ENCODE measurements around the gene LRRC28. TPM values are rescaled to one million over a fixed set of nuclear protein-coding genes. Genes with fewer than 3 reads are reported as not detected.

Gene LRRC28
- total RNA-seq, 1 donor = 26.1 TPM

GRCh38 chr15:99335508-99335907 is 84.2 kb downstream of the LRRC28 start:
- no peak for DNase-seq (ENCODE audit: low read depth in 2 of 3, low spot score in 2 of 3)

GRCh38 chr15:99336794-99337193 is 85.5 kb downstream of the LRRC28 start:
- DNase-seq (ENCODE audit: low read depth in 2 of 3, low spot score in 2 of 3) = no peak

GRCh38 chr15:99340347-99340746 is 89.1 kb downstream of the LRRC28 start:
- no peak for DNase-seq (ENCODE audit: low read depth in 2 of 3, low spot score in 2 of 3)

GRCh38 chr15:99341786-99342185 is 90.5 kb downstream of the LRRC28 start:
- DNase-seq (ENCODE audit: low read depth in 2 of 3, low spot score in 2 of 3) = no peak

- no peak for DNase-seq (ENCODE audit: low read depth in 2 of 3, low spot score in 2 of 3)
Observed at GRCh38 chr15:99343208-99343607, 91.9 kb downstream of the LRRC28 start.

GRCh38 chr15:99343881-99344551 is 92.7 kb downstream of the LRRC28 start:
- peak in 2 of 3 donors; percentile 5 to 13 for DNase-seq (ENCODE audit: low read depth in 2 of 3, low spot score in 2 of 3)

- DNase-seq (ENCODE audit: low read depth in 2 of 3, low spot score in 2 of 3) = no peak
Observed at GRCh38 chr15:99344639-99345038, 93.4 kb downstream of the LRRC28 start.

- DNase-seq (ENCODE audit: low read depth in 2 of 3, low spot score in 2 of 3) = no peak
Observed at GRCh38 chr15:99345242-99345641, 94.0 kb downstream of the LRRC28 start.

GRCh38 chr15:99345832-99346462 is 94.7 kb downstream of the LRRC28 start:
- DNase-seq (ENCODE audit: low read depth in 2 of 3, low spot score in 2 of 3) = no peak

- no peak for DNase-seq (ENCODE audit: low read depth in 2 of 3, low spot score in 2 of 3)
Observed at GRCh38 chr15:99347574-99347973, 96.3 kb downstream of the LRRC28 start.

GRCh38 chr15:99348412-99348811 is 97.1 kb downstream of the LRRC28 start:
- no peak for DNase-seq (ENCODE audit: low read depth in 2 of 3, low spot score in 2 of 3)

GRCh38 chr15:99350408-99350807 is 99.1 kb downstream of the LRRC28 start:
- no peak for DNase-seq (ENCODE audit: low read depth in 2 of 3, low spot score in 2 of 3)

GRCh38 chr15:99359769-99360168 is 108.5 kb downstream of the LRRC28 start:
- peak in 2 of 3 donors; percentile 32 to 81 for DNase-seq (ENCODE audit: low read depth in 2 of 3, low spot score in 2 of 3)

GRCh38 chr15:99361545-99362185 is 110.4 kb downstream of the LRRC28 start:
- DNase-seq (ENCODE audit: low read depth in 2 of 3, low spot score in 2 of 3) = no peak

GRCh38 chr15:99365242-99365641 is 114.0 kb downstream of the LRRC28 start:
- DNase-seq (ENCODE audit: low read depth in 2 of 3, low spot score in 2 of 3) = peak in 2 of 3 donors; percentile 40 to 75

- DNase-seq (ENCODE audit: low read depth in 2 of 3, low spot score in 2 of 3) = no peak
Observed at GRCh38 chr15:99366013-99366412, 114.7 kb downstream of the LRRC28 start.

GRCh38 chr15:99368743-99369142 is 117.5 kb downstream of the LRRC28 start:
- DNase-seq (ENCODE audit: low read depth in 2 of 3, low spot score in 2 of 3) = no peak

- no peak for DNase-seq (ENCODE audit: low read depth in 2 of 3, low spot score in 2 of 3)
Observed at GRCh38 chr15:99369196-99369595, 117.9 kb downstream of the LRRC28 start.

GRCh38 chr15:99371180-99372103 is 120.2 kb downstream of the LRRC28 start:
- DNase-seq (ENCODE audit: low read depth in 2 of 3, low spot score in 2 of 3) = peak in 2 of 3 donors; percentile 37 to 58

GRCh38 chr15:99385005-99385669 is 133.9 kb downstream of the LRRC28 start:
- DNase-seq (ENCODE audit: low read depth in 2 of 3, low spot score in 2 of 3) = no peak
